Spleen (tissue), 7 donors: Measurements from ENCODE around the gene TMEM214.

Source experiments
- POLR2A ChIP-seq, 3 donors: fragments of 450-650 bp; IDR thresholded peaks; one replicate each; pipeline ENCODE4 v1.5.1; 2017; ENCODE audit warnings: antibody characterized with exemption in 3 of 3, mild to moderate bottlenecking in 1 of 3
- POLR2AphosphoS5 ChIP-seq, 3 donors: sonication (generic); formaldehyde crosslinking; IDR thresholded peaks; one replicate each; pipeline ENCODE4 v1.5.1; 2017; ENCODE audit warnings: antibody characterized with exemption in 3 of 3
- TF ChIP-seq, protein P1 (sequence below), 11 experiments: fragments of 200-600 bp in 7 of 11; fragments of 450-650 bp in 4 of 11; sonication (generic) in 4 of 11; IDR thresholded peaks in 8 of 11; conservative IDR thresholded peaks in 3 of 11; 1 replicate in 7 of 11; 2 replicates in 4 of 11; pipeline versions ENCODE4 v1.4.0 to v1.8.0; 2016 to 2021; ENCODE audit warnings: antibody characterized with exemption in 11 of 11, inconsistent platforms in 4 of 11, mild to moderate bottlenecking in 1 of 11
- donor health status: DM: no; HTN: no; CAD: no; lungs with moderate emphysema.
- donor health status: DM: no; HTN: no; CAD: no.
- donor health status: DM: no; HTN: no; CAD: no.

DNA sequence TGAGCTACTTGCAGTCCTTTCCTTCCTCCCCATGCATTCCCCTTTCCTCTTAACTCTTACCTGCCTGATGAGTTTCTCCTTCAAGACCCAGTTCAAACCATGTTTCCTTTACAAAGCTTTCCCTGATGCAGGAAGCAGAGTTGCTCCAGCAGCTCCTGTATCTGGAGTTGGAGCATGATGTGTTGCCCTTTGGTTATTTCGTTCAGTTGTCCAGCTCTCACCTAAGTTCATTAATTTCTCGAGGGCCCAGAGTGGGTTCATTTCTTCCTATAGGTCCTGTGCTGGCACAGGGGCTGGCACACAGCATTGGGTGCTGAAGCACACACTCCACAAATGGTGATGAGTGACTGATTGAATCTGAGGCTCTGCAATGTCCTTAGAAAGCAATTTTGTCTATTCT, 23.0 kb upstream of the TMEM214 start:
- no peak for TF ChIP-seq POLR2A (IDR thresholded peaks at IDR 0.05)
- TF ChIP-seq, protein P1, sequence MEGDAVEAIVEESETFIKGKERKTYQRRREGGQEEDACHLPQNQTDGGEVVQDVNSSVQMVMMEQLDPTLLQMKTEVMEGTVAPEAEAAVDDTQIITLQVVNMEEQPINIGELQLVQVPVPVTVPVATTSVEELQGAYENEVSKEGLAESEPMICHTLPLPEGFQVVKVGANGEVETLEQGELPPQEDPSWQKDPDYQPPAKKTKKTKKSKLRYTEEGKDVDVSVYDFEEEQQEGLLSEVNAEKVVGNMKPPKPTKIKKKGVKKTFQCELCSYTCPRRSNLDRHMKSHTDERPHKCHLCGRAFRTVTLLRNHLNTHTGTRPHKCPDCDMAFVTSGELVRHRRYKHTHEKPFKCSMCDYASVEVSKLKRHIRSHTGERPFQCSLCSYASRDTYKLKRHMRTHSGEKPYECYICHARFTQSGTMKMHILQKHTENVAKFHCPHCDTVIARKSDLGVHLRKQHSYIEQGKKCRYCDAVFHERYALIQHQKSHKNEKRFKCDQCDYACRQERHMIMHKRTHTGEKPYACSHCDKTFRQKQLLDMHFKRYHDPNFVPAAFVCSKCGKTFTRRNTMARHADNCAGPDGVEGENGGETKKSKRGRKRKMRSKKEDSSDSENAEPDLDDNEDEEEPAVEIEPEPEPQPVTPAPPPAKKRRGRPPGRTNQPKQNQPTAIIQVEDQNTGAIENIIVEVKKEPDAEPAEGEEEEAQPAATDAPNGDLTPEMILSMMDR (IDR thresholded peaks at IDR 0.05 in 8 of 11, conservative IDR thresholded peaks at IDR 0.05 in 3 of 11): no peak
- TF ChIP-seq POLR2AphosphoS5 (IDR thresholded peaks at IDR 0.05): no peak
